IMR-90 (cell line): ENCODE results near the gene SLC6A15. TPM values are rescaled to one million over a fixed set of nuclear protein-coding genes. Genes with fewer than 3 reads are reported as not detected.

ENCODE experiments used
- ATAC-seq: fragments of 200-7000 bp; cut with Tn5 transposase; 2 replicates; pipeline ENCODE4 v1.9.1; 2020; ENCODE audit warnings: low read depth, mild to moderate bottlenecking, moderate library complexity
- BruUV-seq: library from RNA; stranded (reverse); fragments of 400-500 nt; replicated peaks from 2 replicates; lab custom pipeline; 2021; lab: Mats Ljungman, UMichigan
- CTCF ChIA-PET: fragments of 300-600 bp; formaldehyde crosslinking; extraction: SDS; loops from one replicate; lab custom pipeline; 2021; ENCODE audit warnings: antibody characterized with exemption; lab: Yijun Ruan, JAX
- POLR2A ChIA-PET: fragments of 300-600 bp; sonication (Branson Sonifier 250); formaldehyde crosslinking; loops from one replicate; lab custom pipeline; 2022; ENCODE audit warnings: antibody characterized with exemption; ENCODE audit not compliant: unreplicated experiment; lab: Charles Lee
- DNase-seq: peaks from one replicate; pipeline ENCODE4 v3.0.0; 2013
- H2AFZ ChIP-seq: replicated peaks from 2 replicates; pipeline ENCODE3; 2013; ENCODE audit warnings: low read length, mild to moderate bottlenecking; ENCODE audit not compliant: poor library complexity
- H2AK5ac ChIP-seq: 2 replicates; pipeline ENCODE4 v1.6.1; 2013; ENCODE audit warnings: low read depth, low read length, inconsistent platforms
- H2AK9ac ChIP-seq: replicated peaks from 2 replicates; pipeline ENCODE3; 2013; ENCODE audit warnings: mild to moderate bottlenecking, low read depth, low read length, moderate library complexity; ENCODE audit not compliant: poor library complexity
- H2BK120ac ChIP-seq: 2 replicates; pipeline ENCODE4 v1.6.1; 2013; ENCODE audit warnings: low read depth, low read length, inconsistent platforms
- H2BK15ac ChIP-seq: 3 replicates; pipeline ENCODE4 v1.6.1; 2013; ENCODE audit warnings: low read depth, low read length, inconsistent platforms
- H2BK20ac ChIP-seq: 2 replicates; pipeline ENCODE4 v1.6.1; 2013; ENCODE audit warnings: low read depth, mild to moderate bottlenecking, inconsistent platforms, low read length, moderate library complexity
- H2BK5ac ChIP-seq: 2 replicates; pipeline ENCODE4 v1.6.1; 2013; ENCODE audit warnings: mild to moderate bottlenecking, low read depth, low read length, inconsistent platforms; ENCODE audit not compliant: poor library complexity, severe bottlenecking
- H3K14ac ChIP-seq: replicated peaks from 2 replicates; pipeline ENCODE4 v1.6.1; 2013; ENCODE audit warnings: low read depth, low read length, inconsistent platforms
- H3K18ac ChIP-seq: 2 replicates; pipeline ENCODE4 v1.6.1; 2013; ENCODE audit warnings: low read depth, low read length, control low read depth
- H3K23ac ChIP-seq: 2 replicates; pipeline ENCODE4 v1.6.1; 2013; ENCODE audit warnings: low read depth, low read length, inconsistent platforms
- H3K27ac ChIP-seq: 2 replicates; pipeline ENCODE4 v1.5.1; 2013; ENCODE audit warnings: mild to moderate bottlenecking, control low read depth, low read length; ENCODE audit not compliant: insufficient read depth
- H3K27me3 ChIP-seq: 2 replicates; pipeline ENCODE4 v1.6.1; 2013; ENCODE audit warnings: low read length; ENCODE audit not compliant: control insufficient read depth, insufficient read depth
- H3K36me3 ChIP-seq: 2 replicates; pipeline ENCODE4 v1.6.1; 2013; ENCODE audit warnings: low read length, mixed read lengths; ENCODE audit not compliant: control insufficient read depth, insufficient read depth
- H3K4ac ChIP-seq: 2 replicates; pipeline ENCODE4 v1.6.1; 2013; ENCODE audit warnings: low read depth, low read length, inconsistent platforms
- H3K4me1 ChIP-seq: 2 replicates; pipeline ENCODE4 v1.6.1; 2013; ENCODE audit warnings: low read length, mixed read lengths; ENCODE audit not compliant: control insufficient read depth, insufficient read depth
- H3K4me2 ChIP-seq: 2 replicates; pipeline ENCODE4 v1.6.1; 2013; ENCODE audit warnings: low read depth, mild to moderate bottlenecking, control low read depth, low read length, moderate library complexity
- H3K4me3 ChIP-seq: 2 replicates; pipeline ENCODE4 v1.5.1; 2013; ENCODE audit warnings: low read depth, mild to moderate bottlenecking, control low read depth, low read length, moderate library complexity; ENCODE audit not compliant: insufficient read depth
- H3K56ac ChIP-seq: 2 replicates; pipeline ENCODE4 v1.6.1; 2013; ENCODE audit warnings: low read length, inconsistent platforms; ENCODE audit not compliant: insufficient read depth; ENCODE audit errors: extremely low read depth
- H3K79me1 ChIP-seq, 2 experiments: 2 replicates each; pipeline ENCODE4 v1.6.1; 2013; ENCODE audit warnings: low read length in 2 of 2, inconsistent platforms in 1 of 2, low read depth in 1 of 2
- H3K9ac ChIP-seq: 2 replicates; pipeline ENCODE4 v1.6.1; 2013; ENCODE audit warnings: low read depth, low read length, control low read depth
- H3K9me1 ChIP-seq: 2 replicates; pipeline ENCODE4 v1.6.1; 2013; ENCODE audit warnings: low read length, inconsistent platforms; ENCODE audit not compliant: insufficient read depth
- H3K9me3 ChIP-seq: 2 replicates; pipeline ENCODE4 v1.6.1; 2013; ENCODE audit warnings: low read length; ENCODE audit not compliant: control insufficient read depth, insufficient read depth
- H4K20me1 ChIP-seq: 2 replicates; pipeline ENCODE4 v1.6.1; 2013; ENCODE audit warnings: low read length, inconsistent platforms; ENCODE audit not compliant: insufficient read depth
- H4K5ac ChIP-seq: 2 replicates; pipeline ENCODE4 v1.6.1; 2013; ENCODE audit warnings: mild to moderate bottlenecking, low read depth, low read length, control low read depth
- H4K8ac ChIP-seq, 2 experiments: 2 replicates each; pipeline ENCODE4 v1.6.1; 2013; ENCODE audit warnings: low read depth in 2 of 2, low read length in 2 of 2, control low read depth in 1 of 2, inconsistent platforms in 1 of 2
- H4K91ac ChIP-seq: 2 replicates; pipeline ENCODE4 v1.6.1; 2013; ENCODE audit warnings: low read depth, low read length, inconsistent platforms; ENCODE audit not compliant: insufficient read depth
- BHLHE40 ChIP-seq: fragments of 150-350 bp; IDR thresholded peaks from 2 replicates; pipeline ENCODE4 v1.6.1; 2016; ENCODE audit warnings: mild to moderate bottlenecking, low read depth, low read length
- CEBPB ChIP-seq: IDR thresholded peaks from 2 replicates; pipeline ENCODE4 v1.6.1; 2012; ENCODE audit warnings: low read depth, low read length, improper control_type of control experiment
- CHD1 ChIP-seq: IDR thresholded peaks from 2 replicates; pipeline ENCODE4 v1.6.1; 2012; ENCODE audit warnings: low read depth, low read length, improper control_type of control experiment
- CTCF ChIP-seq: conservative IDR thresholded peaks from 2 replicates; pipeline ENCODE4 v1.5.1; 2012; ENCODE audit warnings: mild to moderate bottlenecking, low read depth, low read length, improper control_type of control experiment
- ELK1 ChIP-seq: fragments of 150-350 bp; IDR thresholded peaks from 2 replicates; pipeline ENCODE4 v1.6.1; 2016; ENCODE audit warnings: low read depth, mild to moderate bottlenecking, low read length, moderate library complexity, borderline replicate concordance
- FOS ChIP-seq: fragments of 150-350 bp; IDR thresholded peaks from 2 replicates; pipeline ENCODE4 v1.6.1; 2016; ENCODE audit warnings: low read depth, low read length
- MAFK ChIP-seq: IDR thresholded peaks from 2 replicates; pipeline ENCODE4 v1.6.1; 2012; ENCODE audit warnings: low read depth, low read length, improper control_type of control experiment
- MAZ ChIP-seq: IDR thresholded peaks from 2 replicates; pipeline ENCODE4 v1.6.1; 2012; ENCODE audit warnings: low read depth, mild to moderate bottlenecking, low read length, improper control_type of control experiment, moderate library complexity, borderline replicate concordance
- MXI1 ChIP-seq: IDR thresholded peaks from 2 replicates; pipeline ENCODE4 v1.6.1; 2012; ENCODE audit warnings: low read depth, mild to moderate bottlenecking, low read length, moderate library complexity, borderline replicate concordance
- NFE2L2 ChIP-seq: fragments of 150-350 bp; IDR thresholded peaks from 2 replicates; pipeline ENCODE4 v1.6.1; 2016; ENCODE audit warnings: low read depth, mild to moderate bottlenecking, low read length
- POLR2A ChIP-seq: IDR thresholded peaks from 2 replicates; pipeline ENCODE4 v1.6.1; 2012; ENCODE audit warnings: mild to moderate bottlenecking, low read depth, low read length
- RAD21 ChIP-seq: IDR thresholded peaks from 2 replicates; pipeline ENCODE4 v1.6.1; 2012; ENCODE audit warnings: low read length, improper control_type of control experiment
- RCOR1 ChIP-seq: IDR thresholded peaks from 2 replicates; pipeline ENCODE4 v1.6.1; 2012; ENCODE audit warnings: mild to moderate bottlenecking, low read length, improper control_type of control experiment; ENCODE audit not compliant: insufficient replicate concordance
- RFX5 ChIP-seq: IDR thresholded peaks from 2 replicates; pipeline ENCODE4 v1.8.0; 2012; ENCODE audit warnings: low read depth, mild to moderate bottlenecking, low read length, moderate library complexity
- SMC3 ChIP-seq: fragments of 150-350 bp; IDR thresholded peaks from 2 replicates; pipeline ENCODE4 v1.6.1; 2016; ENCODE audit warnings: low read depth, mild to moderate bottlenecking, antibody characterized with exemption, low read length, moderate library complexity
- USF2 ChIP-seq: fragments of 150-350 bp; IDR thresholded peaks from 2 replicates; pipeline ENCODE4 v1.6.1; 2017; ENCODE audit warnings: mild to moderate bottlenecking, antibody characterized with exemption, low read length, low read depth
- WGBS, 2 experiments: methylation state at CpG; one replicate each; pipeline versions ENCODE4 v1.1.5 to v1.1.7; 2013; ENCODE audit warnings: missing lambda C conversion rate in 2 of 2; ENCODE audit not compliant: insufficient read length in 1 of 2; ENCODE audit errors: extremely low coverage in 2 of 2; 5-methylcytosine and 5-hydroxymethylcytosine counted together
- dilution Hi-C: fragments of 300-500 bp; cut with HindIII; formaldehyde crosslinking; loops from one replicate; pipeline ENCODE4 v1.14.3; 2018; ENCODE audit warnings: low sequenced_read_pairs; ENCODE audit not compliant: unreplicated experiment
- in situ Hi-C: fragments of 300-500 bp; cut with MboI; formaldehyde crosslinking; loops from 3 replicates; pipeline ENCODE4 v1.14.3; 2019; ENCODE audit warnings: low sequenced_read_pairs, inconsistent platforms, mixed read lengths
- intact Hi-C: fragments of 100-400 bp; cut with micrococcal nuclease; formaldehyde crosslinking; loops from 2 replicates; pipeline ENCODE4 v1.10.0; 2022
- polyA plus RNA-seq, 3 experiments: library from polyadenylated mRNA; depleted of rRNA; stranded (reverse); fragments of >200 nt; gene quantifications; 2 replicates each; pipeline ENCODE4 v1.2.3, GENCODE V29; 2012; ENCODE audit warnings: low replicate concordance in 1 of 3
- total RNA-seq: library from RNA; depleted of rRNA; stranded (reverse); fragments of >200 nt; gene quantifications from 2 replicates; pipeline ENCODE4 v1.2.3, GENCODE V29; 2012

SLC6A15 gene
- total and polyA plus RNA-seq, 2 of the 4 experiments (the other 2 are of a cell fraction) = 0.32 to 0.72 TPM

GRCh38 chr12:84913129-84913515 is 523 bp upstream of the SLC6A15 start:
- Histone ChIP-seq H2BK15ac (no peak overlapping the region), H3K4me2 (peak overlapping the region; percentile 97), H2BK20ac (no peak overlapping the region), H3K56ac (no peak overlapping the region), H3K4ac (no peak overlapping the region), H3K4me3 (peak overlapping the region; percentile 83), H2AK5ac (no peak overlapping the region), H3K27me3 (peaks cover 15% of the 10 kb centered on the region), H3K9me3 (no peaks in the 10 kb centered on the region), H3K9me1 (no peaks in the 10 kb centered on the region), H4K8ac (no peak overlapping the region), H2BK5ac (no peak overlapping the region), H4K20me1 (no peaks in the 10 kb centered on the region), H3K79me1 (no peaks in the 10 kb centered on the region), H4K5ac (no peak overlapping the region), H3K36me3 (no peaks in the 10 kb centered on the region), H3K9ac (no peak overlapping the region), H3K4me1 (no peaks in the 10 kb centered on the region), H3K14ac (no peak overlapping the region), H2BK120ac (no peak overlapping the region), H4K91ac (no peak overlapping the region), H2AK9ac (no peak overlapping the region), H3K27ac (no peak overlapping the region), H3K18ac (no peak overlapping the region), H3K23ac (no peak overlapping the region), H2AFZ (peak overlapping the region; percentile 90)
- ChIA-PET POLR2A (no interaction called here), CTCF (no interaction called here)
- intact Hi-C loops = no loop called here
- BruUV-seq = no TSS peak
- dilution Hi-C loops = no loop called here
- in situ Hi-C loops = no loop called here
- ATAC-seq (no peak), DNase-seq (no peak)
- WGBS, 2 experiments = no CpG with 5 or more reads among the region's 9 CpGs
- no peak for TF ChIP-seq FOS
- no peak for TF ChIP-seq RAD21
- no peak for TF ChIP-seq USF2
- no peak for TF ChIP-seq ELK1
- TF ChIP-seq SMC3 = no peak
- TF ChIP-seq CTCF = no peak
- no peak for TF ChIP-seq MAZ
- TF ChIP-seq NFE2L2 = no peak
- no peak for TF ChIP-seq RCOR1
- no peak for TF ChIP-seq RFX5
- TF ChIP-seq CEBPB = no peak
- no peak for TF ChIP-seq MXI1
- TF ChIP-seq CHD1 = no peak
- no peak for TF ChIP-seq POLR2A
- TF ChIP-seq BHLHE40 = no peak
- TF ChIP-seq MAFK = no peak
